HuH-7.5 (cell line): ENCODE measurements around the gene NPR2.

ENCODE experiments used
- DNase-seq: peaks from one replicate; pipeline ENCODE4 v3.0.0; 2011; ENCODE audit warnings: low spot score

Gene NPR2

GRCh38 chr9:35800530-35800929 lies 9.1 kb downstream of the NPR2 start:
- DNase-seq, result no peak

- peak; percentile 31 for DNase-seq
These were observed 10.1 kb downstream of the NPR2 start for GRCh38 chr9:35801328-35802128.

- no peak for DNase-seq
These were observed 14.7 kb downstream of the NPR2 start for GRCh38 chr9:35806101-35806500.

- DNase-seq, result no peak
These were observed 17.0 kb downstream of the NPR2 start for GRCh38 chr9:35808433-35808832.

- no peak for DNase-seq
These were observed 18.7 kb downstream of the NPR2 start for GRCh38 chr9:35810122-35810521.

GRCh38 chr9:35811381-35812024 lies 20.1 kb downstream of the NPR2 start:
- no peak for DNase-seq

GRCh38 chr9:35812025-35812602 lies 20.7 kb downstream of the NPR2 start, which contains the start of gene SPAG8:
SPAG8 (minus strand) TSS chr9:35812262; CDS start chr9:35812147, 115 bp downstream.
- peak; percentile 87 for DNase-seq

GRCh38 chr9:35813434-35814105 lies 22.2 kb downstream of the NPR2 start:
- DNase-seq, result peak; percentile 45

- peak; percentile 82 for DNase-seq
These were observed 22.9 kb downstream of the NPR2 start for GRCh38 chr9:35814106-35814840.

- DNase-seq, result peak; percentile 92
These were observed 23.6 kb downstream of the NPR2 start, which contains the start of gene HINT2 for GRCh38 chr9:35814841-35815543. HINT2 (minus strand) TSS chr9:35815042; CDS start chr9:35814979, 63 bp downstream.

GRCh38 chr9:35816708-35817107 lies 25.3 kb downstream of the NPR2 start:
- DNase-seq, result no peak

- DNase-seq, result no peak
These were observed 26.9 kb downstream of the NPR2 start for GRCh38 chr9:35818341-35818740.

- no peak for DNase-seq
These were observed 28.7 kb downstream of the NPR2 start for GRCh38 chr9:35820076-35820475.

GRCh38 chr9:35822926-35823325 lies 31.5 kb downstream of the NPR2 start:
- no peak for DNase-seq

GRCh38 chr9:35826071-35826701 lies 34.8 kb downstream of the NPR2 start:
- DNase-seq, result no peak

GRCh38 chr9:35827486-35827885 lies 36.1 kb downstream of the NPR2 start:
- no peak for DNase-seq

GRCh38 chr9:35828716-35829083 lies 37.3 kb downstream of the NPR2 start, which contains the start of gene FAM221B:
FAM221B (minus strand) TSS chr9:35828732; CDS start chr9:35826161, 2,571 bp downstream.
- DNase-seq, result no peak

- DNase-seq, result peak; percentile 91
These were observed 37.8 kb downstream of the NPR2 start, which contains the start of gene TMEM8B for GRCh38 chr9:35829084-35829763. TMEM8B (plus strand) TSS chr9:35829228; CDS start chr9:35829448, 220 bp downstream.

- no peak for DNase-seq
These were observed 38.3 kb downstream of the NPR2 start for GRCh38 chr9:35829764-35830096.

GRCh38 chr9:35831040-35831439 lies 39.6 kb downstream of the NPR2 start:
- no peak for DNase-seq
